GM21576 (cell line): ENCODE measurements around the gene EML2.
"Not testable (repeated sequence)": the region's sequence is repeated elsewhere in the genome, so short reads cannot be mapped to it uniquely, and the experiment has no call there.

Source experiments
- ATAC-seq: cut with Tn5 transposase; IDR thresholded peaks from one replicate; pipeline ENCODE4 v1.9.1; 2021; ENCODE audit warnings: mild to moderate bottlenecking, moderate library complexity; ENCODE audit not compliant: unreplicated experiment

Gene EML2

DNA sequence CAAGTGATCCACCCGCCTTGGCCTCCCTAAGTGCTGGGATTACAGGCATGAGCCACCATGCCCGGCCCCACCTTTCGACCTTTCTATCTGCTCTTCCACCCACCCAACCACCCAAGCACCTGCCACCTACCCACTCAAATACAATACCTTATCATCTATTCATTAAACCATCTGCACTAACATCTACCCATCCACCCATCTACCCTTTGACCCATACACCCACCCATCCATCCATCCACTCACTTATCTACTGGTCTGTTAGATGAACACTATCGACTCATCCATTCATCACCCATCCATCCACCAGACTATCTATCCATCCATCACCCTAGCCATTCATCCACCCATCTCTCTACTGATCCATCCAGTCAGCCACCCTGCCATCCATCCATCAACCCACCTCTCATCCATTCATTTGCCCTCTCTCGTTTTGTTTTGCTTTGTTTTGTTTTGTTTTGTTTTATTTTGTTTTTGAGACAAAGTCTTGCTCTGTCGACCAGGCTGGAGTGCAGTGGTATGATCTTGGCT lies 17.2 kb downstream of the EML2 start:
- no peak for ATAC-seq

DNA sequence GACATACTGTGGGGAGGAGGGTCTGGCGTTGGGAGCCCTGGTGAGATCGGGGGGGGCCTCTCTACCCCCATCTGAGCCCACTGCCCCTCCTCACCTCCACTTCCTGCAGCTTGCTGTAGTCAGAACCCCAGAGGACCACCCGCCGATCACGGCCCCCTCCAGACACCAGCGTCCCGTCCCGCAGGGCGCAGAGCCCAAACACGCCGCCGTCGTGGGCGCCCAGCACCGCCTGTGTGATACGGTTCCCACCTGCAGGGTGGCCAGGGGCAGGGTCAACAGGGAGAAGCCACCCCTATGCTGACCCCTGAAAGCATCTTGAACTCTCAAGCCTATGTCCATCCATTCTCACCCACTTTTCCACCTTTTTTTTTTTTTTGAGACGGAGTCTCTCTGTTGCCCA lies 17.8 kb downstream of the EML2 start:
- no peak for ATAC-seq

DNA sequence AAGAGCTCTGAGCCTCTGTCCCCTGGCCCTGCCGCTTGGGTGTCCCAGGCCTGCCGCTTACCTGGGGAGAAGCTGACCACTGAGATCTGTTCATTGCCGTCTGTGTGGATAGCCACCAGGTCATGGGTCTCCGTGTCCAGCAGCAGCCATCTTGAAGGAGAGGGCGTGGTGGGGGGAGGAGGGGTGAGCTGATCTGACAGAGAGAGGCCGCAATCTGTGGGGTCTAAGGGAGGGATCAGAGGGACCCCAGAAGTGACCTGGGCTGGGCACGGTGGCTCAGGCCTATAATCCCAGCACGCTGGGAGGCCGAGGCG lies 22.5 kb downstream of the EML2 start:
- no peak for ATAC-seq

DNA sequence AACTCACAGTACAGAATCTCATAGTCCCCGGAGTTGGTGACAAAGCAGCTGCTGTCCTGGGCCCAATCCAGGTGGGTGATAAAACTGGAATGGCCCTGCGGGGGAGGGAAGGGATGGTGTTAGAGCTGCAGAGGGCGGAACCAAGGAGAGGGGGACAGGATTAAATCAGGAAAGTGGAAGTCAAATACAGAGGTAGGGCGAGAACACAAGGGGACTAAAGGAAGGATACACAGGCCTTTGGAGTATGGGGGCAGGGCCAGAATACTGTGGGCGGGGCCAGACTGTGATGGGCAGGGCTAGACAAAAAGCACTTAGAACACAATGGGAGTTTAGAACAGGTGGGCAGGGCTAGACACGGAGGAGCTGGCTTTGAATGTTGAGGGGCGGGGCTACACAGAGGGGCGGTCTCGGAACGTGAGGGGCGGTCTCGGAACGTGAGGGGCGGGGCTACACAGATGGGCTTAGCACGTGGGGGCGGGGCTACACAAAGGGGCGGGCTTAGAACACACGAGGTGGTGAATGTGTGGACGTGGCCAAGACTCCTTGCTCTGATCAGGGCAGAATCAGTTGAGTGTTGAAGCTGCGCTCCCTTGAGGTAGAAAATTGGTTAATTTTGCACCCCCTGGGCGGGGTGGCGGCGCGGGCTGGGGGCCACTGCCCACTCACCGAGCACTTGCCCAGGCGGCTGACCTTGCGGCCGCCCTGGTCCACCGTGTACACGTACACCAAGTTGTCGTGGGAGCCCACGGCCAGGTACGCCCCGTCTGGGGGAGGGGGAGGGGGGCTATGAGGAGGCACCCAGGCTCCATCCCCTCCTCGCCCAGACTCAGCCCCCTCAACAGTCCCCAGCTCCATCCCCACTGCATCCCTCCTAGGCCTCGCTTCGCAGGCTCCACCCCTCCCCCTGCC lies 23.1 kb downstream of the EML2 start:
- peak; percentile 53 for ATAC-seq

DNA sequence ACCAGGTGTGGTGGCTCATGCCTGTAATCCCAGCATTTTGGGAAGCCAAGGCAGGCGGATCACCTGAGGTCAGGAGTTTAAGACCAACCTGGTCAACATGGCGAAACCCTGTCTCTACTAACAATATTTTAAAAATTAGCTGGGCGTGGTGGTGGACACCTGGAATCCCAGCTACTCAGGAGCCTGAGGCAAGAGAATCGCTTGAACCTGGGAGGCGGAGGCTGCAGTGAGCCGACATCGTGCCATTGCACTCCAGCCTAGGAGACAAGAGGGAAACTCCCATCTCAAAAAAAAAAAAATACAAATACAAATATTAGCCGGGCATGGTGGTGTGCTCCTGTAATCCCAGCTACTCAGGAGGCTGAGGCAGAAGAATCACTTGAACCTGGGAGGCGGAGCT lies 24.1 kb downstream of the EML2 start:
- not testable (repeated sequence) for ATAC-seq

DNA sequence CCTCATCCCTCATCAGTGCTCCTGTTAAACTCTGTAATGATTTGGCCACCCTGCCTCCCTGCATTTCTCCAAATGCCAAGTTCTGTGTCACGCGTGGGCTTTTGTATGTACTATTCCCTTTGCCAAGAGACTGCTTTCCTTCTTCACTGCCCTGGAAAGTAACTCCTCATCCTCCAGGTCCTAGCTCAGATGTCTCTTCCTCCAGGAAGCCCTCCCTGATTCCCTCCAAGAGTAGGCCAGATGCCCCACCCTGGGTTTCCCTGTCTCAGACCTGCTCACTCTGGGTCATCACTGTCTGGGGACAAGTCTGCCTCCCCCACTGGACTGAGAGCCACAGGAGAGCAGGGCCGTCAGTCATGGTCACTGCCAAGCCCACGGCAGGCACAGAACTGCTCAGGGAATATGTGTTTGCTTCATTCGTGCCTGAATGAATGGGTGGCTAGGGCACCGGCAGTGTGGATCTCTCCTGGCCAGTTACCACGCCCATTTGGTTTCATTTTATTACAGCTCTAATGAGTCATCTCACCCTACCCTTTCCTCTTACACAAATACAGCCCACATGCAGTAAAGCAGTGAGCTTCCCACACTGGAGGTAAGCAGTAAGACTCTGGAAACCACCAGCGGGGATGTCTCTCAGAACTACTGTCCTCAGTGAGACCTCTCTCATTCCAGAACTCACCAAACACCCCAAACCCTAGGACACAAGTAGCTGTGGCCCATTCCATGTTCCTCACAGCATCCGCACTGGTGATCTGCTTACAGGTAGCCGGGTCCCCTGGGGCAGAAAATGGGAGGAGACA lies 25.1 kb downstream of the EML2 start:
- ATAC-seq: no peak

DNA sequence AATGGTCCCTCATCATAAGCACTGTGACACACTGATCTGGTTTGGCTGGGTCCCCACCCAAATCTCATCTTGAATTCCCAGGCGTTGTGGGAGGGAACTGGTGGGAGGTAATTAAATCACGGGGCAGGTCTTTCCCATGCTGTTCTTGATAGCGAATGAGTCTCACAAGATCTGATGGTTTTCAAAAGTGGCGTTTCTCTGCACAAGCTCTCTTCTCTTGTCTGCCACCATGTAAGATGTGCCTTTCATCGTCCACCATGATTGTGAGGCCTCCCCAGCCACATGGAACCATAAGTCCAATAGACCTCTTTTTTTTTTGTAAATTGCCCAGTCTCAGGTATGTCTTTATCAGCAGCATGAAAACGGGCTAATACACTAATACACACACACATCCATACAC lies 30.2 kb downstream of the EML2 start:
- no peak for ATAC-seq

DNA sequence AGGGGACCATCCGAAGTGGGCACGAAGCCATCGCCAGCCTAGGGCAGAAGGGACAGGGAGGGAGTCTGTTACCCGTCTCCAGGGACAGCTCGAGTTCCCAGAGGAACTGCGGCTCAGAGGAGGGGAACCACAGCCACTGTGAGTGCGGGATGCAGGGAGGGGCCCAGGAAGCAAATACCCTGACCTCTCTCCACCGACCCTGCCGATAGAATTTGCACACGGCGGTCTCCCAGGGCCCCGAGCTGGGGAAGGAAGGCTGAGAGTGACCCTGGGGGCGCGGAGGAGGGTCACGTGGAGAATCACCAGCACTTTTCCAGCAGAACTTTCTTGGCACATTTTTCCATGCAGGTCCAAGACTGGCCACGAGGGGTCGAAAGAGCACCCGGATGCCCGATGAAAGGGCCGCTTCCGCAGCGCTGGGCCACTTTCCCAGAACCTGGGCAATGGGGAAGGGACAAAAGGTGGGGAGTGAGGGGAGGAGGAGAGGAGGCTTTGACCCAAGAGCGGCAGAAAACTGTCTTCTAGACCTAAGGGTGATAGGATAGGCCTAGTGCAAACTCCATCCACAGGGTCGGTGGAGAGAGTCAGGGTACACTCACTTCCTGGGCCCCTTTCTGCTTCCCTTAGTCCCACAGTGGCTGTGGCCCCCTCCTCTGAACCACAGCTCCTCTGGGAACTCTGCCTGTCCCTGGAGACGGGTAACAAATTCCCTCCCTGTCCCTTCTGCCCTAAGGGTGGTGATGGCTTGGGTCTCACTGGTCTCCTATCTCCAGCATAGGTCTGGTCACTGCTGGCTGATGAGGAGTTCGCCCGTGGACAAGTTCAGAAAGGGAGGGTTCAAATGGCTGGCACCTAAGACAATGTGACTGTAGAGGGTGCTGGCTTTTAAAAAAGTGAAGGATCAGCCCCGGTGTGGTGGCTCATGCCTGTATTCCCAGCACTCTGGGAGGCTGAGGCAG lies 31.8 kb downstream of the EML2 start:
- ATAC-seq: no peak

DNA sequence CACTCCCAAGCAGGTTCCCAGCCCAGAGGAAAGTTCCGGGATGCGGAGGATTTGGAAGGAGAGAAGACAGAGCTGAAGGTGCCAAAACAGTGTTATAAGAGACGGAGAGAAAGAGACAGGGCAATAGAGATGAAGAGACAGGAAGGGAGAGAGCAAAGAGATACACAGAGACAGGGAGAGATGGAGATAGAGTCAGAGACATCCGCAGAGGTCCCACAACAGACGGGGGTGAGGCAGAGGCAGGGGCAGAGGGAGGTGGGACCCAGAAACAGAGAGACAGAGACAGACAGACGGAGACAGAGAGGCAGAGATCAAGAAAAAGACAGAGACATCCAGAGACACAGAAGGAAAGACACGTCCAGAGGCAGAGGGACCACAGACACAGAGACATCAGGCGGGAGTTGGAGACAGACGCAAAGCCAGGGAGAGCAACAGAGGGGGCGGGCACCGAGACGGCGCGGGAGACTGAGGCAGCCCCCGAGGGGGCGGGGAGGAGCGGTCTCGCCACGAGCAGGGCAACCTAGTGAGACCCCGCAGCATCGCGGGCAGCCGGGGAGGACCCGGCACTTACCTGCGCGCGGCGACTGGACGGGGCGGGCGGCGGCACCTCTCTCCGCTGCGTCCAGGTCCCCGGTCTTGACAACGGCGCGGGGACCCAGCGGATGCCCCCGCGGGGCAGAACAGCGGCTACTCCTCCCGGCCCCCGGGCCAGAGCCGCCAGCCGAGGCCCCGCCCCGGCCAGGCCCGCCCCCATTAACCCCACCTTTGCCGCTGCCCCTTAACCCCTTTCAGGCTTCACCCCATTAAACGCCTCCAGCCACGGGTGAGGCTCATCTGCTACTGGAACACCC lies 37.4 kb downstream of the EML2 start, which contains the start of gene GPR4:
Gene GPR4, minus strand, starts transcription at position 689 of the 851 bp plus-strand sequence. CDS start 10,346 bp downstream, outside the sequence.
- ATAC-seq: no peak

DNA sequence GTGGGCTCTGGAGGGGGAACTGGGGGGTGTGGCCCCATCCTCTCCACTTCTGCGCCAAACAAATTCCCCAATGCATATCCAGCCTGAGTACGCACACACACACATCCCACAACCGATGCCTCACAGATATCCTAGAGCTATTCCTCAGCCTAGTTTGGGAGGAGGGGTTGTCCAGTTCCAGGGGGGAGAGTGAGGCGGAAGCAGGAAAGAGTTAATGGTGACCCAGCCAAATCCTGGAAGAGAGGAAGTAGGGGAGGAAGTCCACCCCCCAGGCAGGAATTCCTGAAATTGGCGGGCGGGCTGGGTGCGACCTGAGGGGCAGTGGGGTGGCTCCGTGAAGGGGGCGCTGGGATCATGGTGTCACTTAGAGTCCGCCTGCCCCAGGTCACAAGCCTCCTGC lies 38.1 kb downstream of the EML2 start:
- no peak for ATAC-seq

DNA sequence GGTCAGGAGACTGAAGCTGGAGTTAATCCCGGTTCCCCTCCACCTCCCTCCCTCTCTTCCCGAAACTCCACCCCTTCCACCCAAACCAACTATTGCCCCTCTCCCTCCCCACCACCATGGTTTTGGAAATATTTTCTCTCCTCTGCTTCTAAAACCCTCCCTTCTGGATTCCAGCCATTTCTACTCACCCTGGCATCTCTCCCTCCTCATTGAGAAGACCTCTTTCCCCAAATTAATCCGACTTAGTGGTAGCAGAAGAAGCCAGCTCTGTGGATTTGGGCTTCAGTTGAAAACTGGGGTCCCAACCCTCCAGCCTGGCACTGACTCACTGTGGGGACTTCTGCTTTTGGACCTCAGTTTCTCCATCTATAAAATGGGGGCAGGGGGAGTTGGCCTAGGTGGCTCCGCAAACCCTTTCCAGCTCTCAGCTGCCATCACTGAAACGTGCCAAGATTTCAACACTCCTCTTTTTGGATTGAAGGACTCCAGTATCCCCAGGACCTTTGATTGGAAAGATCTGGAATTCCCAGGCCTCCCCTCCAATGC lies 38.8 kb downstream of the EML2 start:
- ATAC-seq: no peak

DNA sequence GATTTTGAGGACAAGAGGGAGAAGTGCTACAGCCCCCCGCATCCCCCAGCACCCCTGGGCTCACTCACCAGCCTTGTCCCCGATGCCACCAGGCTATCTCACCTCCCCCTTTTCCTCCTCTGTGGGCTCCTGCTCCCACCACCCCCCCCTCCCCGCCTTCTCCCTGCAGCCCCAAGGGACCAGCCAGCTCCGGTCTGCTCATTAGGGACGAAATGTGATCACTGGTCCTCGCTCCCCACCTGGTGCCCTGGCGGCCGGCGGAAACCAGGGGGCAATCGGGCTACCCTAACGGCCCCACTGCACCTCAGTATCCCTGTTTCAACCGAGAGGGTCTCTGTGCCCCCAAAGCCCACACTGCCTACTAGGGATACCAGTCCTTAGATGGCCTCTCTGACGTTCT lies 39.9 kb downstream of the EML2 start:
- ATAC-seq: no peak

DNA sequence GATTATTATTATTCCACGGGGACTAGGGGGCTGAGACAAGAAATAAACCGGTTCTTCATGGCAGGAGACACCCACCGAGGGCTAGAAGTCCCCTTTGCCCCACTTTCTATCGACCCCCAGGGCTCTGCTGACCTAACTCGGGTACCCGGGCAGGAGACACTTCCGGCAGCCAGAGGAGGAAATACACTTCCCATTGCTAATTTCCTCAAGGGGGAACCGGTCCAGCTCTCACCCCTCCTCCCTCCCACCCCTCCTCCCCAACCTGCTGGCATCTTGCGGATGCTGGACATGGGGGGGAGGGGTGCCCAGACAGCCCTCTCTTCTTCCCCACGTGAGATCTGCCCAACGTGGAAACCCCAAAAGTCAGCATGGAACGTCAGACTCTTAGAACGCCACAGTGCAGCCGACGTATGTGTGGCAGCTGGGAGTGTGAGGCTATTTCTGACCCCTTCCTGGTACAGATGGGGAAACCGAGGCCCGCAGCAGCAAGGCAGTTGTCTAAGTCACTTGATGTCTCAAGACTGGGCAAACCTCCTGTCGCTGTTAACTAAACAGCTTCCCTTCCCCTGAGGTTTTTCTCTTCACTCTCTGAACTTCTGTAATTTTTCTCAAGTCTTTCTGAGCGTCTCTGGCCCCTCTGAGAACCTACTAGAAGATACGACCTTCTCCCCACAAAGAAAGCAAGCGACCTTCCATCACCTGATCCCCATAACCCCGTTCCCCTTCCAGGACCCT lies 40.8 kb downstream of the EML2 start:
- no peak for ATAC-seq

DNA sequence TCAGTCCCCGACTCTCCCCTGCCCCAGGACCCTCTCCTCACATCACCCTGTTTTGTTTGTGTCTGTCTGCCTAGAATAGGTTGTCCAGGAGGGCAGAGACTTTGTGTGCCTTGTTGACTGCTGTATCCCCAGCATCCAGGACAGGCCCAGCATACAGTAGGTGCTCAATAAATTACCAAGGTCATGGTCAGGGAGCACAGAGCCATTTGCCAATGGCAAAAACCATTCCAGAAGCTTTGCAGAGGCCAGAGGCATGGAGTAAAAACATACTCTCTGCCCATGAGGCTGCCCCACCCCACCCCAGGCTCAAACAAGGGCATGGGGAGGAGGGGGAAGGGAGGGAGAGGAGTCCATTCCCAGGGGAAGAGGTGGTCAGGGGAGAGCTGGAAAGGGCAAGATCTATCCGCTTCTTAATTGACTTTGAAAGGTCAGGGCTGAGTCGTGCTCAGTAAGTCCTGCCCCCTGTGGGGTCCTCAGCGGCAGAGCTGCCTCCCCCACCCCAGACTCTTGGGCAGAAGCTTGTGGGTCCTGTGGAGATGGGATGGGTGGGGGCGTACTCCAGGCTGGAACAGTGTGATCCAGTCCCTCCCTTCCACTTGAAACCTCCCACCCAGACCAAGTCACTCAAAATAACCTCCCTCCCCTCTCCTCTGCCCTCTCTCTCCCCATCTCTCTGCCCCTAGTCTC lies 41.6 kb downstream of the EML2 start:
- ATAC-seq: no peak

DNA sequence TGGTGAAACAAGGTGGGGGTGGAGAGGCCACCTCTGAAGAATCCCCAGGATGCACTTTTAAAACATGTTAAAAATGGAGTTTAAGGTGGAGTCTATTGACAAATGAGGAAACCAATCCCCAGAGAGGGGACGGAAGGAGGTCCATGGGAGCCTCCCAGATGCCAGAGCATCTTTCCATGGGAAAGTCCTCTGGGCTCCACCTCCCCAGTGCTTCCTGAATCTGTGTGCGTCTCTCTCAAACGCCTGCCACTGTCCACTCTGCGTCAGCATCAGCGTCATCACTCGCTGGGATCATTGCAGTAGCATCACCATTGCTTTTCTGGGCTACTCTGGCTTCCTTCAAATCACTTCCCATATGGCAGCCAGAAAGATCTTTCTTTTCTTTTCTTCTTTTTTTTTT lies 43.4 kb downstream of the EML2 start:
- ATAC-seq: no peak

DNA sequence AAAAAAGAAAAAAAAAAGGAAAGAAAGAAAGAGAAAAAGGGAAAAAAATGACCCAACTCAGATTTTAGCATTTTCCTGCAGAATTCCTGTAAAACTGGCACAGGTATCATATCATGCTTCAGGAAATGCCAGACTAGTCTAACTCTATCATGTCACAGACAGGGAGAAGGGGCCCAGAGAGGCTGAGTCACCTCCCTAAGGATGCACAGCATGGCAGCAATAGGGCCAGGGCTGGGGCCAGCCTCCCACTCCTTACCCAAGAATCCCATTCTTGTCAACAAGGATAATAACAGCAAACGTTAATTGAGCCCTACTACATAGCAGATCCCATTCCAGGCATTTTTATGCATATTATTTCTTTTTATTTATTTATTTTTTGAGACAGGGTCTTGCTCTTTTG lies 45.7 kb downstream of the EML2 start:
- no peak for ATAC-seq

DNA sequence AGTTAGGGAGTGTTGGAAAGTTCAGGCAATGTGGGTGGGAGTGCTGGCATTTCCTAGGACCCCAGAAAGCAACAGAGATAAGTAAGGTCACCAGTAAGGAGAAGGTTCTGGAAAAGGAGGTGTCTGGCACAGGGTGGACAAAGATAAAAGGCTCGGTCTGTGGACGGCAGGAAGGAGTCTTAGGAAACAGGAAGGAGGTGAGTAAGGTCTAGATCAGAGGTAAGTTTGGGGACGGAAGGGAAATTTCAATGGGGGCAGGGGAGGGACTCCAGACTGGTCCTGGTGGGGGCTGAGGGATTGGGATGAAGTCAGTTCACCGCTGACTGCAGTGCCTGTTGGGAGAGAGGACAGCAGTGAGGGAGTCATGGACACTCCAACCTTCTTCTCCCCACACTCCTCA lies 46.8 kb downstream of the EML2 start:
- no peak for ATAC-seq

DNA sequence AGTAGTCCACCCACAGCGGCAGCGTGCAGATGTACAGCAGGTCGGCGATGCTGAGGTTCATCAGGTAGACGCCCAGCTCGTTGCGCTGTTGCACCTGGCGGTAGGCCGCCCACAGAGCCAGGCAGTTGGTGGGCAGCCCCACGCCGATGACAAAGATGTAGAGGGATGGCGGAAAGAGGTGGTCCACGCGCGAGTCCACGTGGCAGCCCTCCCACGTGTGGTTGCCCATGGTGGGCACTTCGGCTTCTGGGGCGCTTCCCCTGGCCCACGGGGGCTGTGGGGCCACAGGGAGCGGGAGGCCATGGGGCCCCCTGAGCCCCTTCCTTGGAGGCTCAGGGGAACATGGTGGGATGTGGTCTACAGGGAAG lies 47.6 kb downstream of the EML2 start:
- ATAC-seq: no peak
